H1 (cell line): Measurements from ENCODE around the gene ADAMTS6. TPM values are rescaled to one million over a fixed set of nuclear protein-coding genes. Genes with fewer than 3 reads are reported as not detected.

Source experiments
- CTCF ChIA-PET: fragments of 300-600 bp; sonication (Branson Sonifier 250); formaldehyde crosslinking; loops from one replicate; lab custom pipeline; 2021; ENCODE audit not compliant: partially characterized antibody; lab: Charles Lee
- POLR2A ChIA-PET: fragments of 300-600 bp; sonication (Branson Sonifier 250); formaldehyde crosslinking; loops from one replicate; lab custom pipeline; 2021; ENCODE audit warnings: inconsistent platforms; ENCODE audit not compliant: partially characterized antibody; lab: Charles Lee
- DNase-seq, 2 experiments: peaks; one replicate each; pipeline versions ENCODE4 v3.0.0 to v3.0.0-alpha.2; 2010 to 2022; ENCODE audit warnings: low spot score in 2 of 2, low read depth in 1 of 2, mixed read lengths in 1 of 2
- FAIRE-seq: peaks from 2 replicates; lab custom pipeline; 2011; peaks lifted over from hg19 to GRCh38; lab: Jason Lieb, UNC
- H2AFZ ChIP-seq: 2 replicates; pipeline ENCODE4 v1.8.1; 2012; ENCODE audit warnings: low read length, inconsistent platforms
- H2AK5ac ChIP-seq: 2 replicates; pipeline ENCODE4 v1.6.1; 2013; ENCODE audit warnings: low read depth, low read length
- H2BK120ac ChIP-seq: replicated peaks from 2 replicates; pipeline ENCODE3; 2013; ENCODE audit warnings: low read depth, low read length, inconsistent platforms
- H2BK12ac ChIP-seq: 2 replicates; pipeline ENCODE4 v1.6.1; 2013; ENCODE audit warnings: low read depth, low read length
- H2BK15ac ChIP-seq: 2 replicates; pipeline ENCODE4 v1.6.1; 2013; ENCODE audit warnings: low read length
- H2BK20ac ChIP-seq: 2 replicates; pipeline ENCODE4 v1.6.1; 2013; ENCODE audit warnings: low read length
- H2BK5ac ChIP-seq: 2 replicates; pipeline ENCODE4 v1.6.1; 2013; ENCODE audit warnings: low read depth, low read length
- H3K14ac ChIP-seq: 2 replicates; pipeline ENCODE4 v1.6.1; 2013; ENCODE audit warnings: inconsistent platforms; ENCODE audit not compliant: insufficient read length
- H3K18ac ChIP-seq: 2 replicates; pipeline ENCODE4 v1.6.1; 2013; ENCODE audit warnings: low read length; ENCODE audit errors: extremely low read depth
- H3K23ac ChIP-seq: 2 replicates; pipeline ENCODE4 v1.6.1; 2013; ENCODE audit warnings: inconsistent platforms; ENCODE audit not compliant: insufficient read length
- H3K23me2 ChIP-seq: 2 replicates; pipeline ENCODE4 v1.6.1; 2013; ENCODE audit warnings: low read depth, low read length
- H3K27ac ChIP-seq: 2 replicates; pipeline ENCODE4 v1.6.1; 2011; ENCODE audit warnings: low read depth, low read length, inconsistent platforms
- H3K27me3 ChIP-seq, 4 experiments: replicated peaks in 1 of 4; 1 replicate in 1 of 4; 2 replicates in 3 of 4; pipeline versions ENCODE4 v1.6.1 to v1.8.1; 2011 to 2013; ENCODE audit warnings: low read length in 3 of 4, mild to moderate bottlenecking in 3 of 4, inconsistent platforms in 2 of 4, mixed read lengths in 2 of 4, moderate library complexity in 1 of 4; ENCODE audit not compliant: control insufficient read depth in 3 of 4, insufficient read depth in 3 of 4; ENCODE audit errors: extremely low read depth in 1 of 4
- H3K36me3 ChIP-seq, 4 experiments: 2 replicates each; pipeline versions ENCODE4 v1.6.1 to v1.8.1; 2011 to 2013; ENCODE audit warnings: mild to moderate bottlenecking in 4 of 4, low read length in 3 of 4, moderate library complexity in 2 of 4, control low read depth in 1 of 4, inconsistent platforms in 1 of 4; ENCODE audit not compliant: insufficient read depth in 4 of 4, control insufficient read depth in 2 of 4
- H3K4ac ChIP-seq: replicated peaks from 2 replicates; pipeline ENCODE3; 2013; ENCODE audit warnings: low read length, low read depth, mixed read lengths, inconsistent platforms; ENCODE audit not compliant: insufficient read length
- H3K4me1 ChIP-seq, 4 experiments: replicated peaks in 1 of 4; 1 replicate in 1 of 4; 2 replicates in 3 of 4; pipeline versions ENCODE4 v1.6.1 to v1.8.1; 2011 to 2013; ENCODE audit warnings: low read length in 3 of 4, inconsistent platforms in 2 of 4, mixed read lengths in 1 of 4; ENCODE audit not compliant: insufficient read depth in 4 of 4, control insufficient read depth in 3 of 4
- H3K4me2 ChIP-seq, 2 experiments: 2 replicates each; pipeline versions ENCODE4 v1.6.1 to v1.8.1; 2011 to 2013; ENCODE audit warnings: low read depth in 2 of 2, low read length in 2 of 2, control low read depth in 1 of 2, inconsistent platforms in 1 of 2, mild to moderate bottlenecking in 1 of 2; ENCODE audit not compliant: insufficient read depth in 1 of 2
- H3K4me3 ChIP-seq, 4 experiments: fragments of 200-600, 300-600 bp in 1 of 4; sonication (generic), shearing (Covaris generic), sonication (Bioruptor Twin) in 1 of 4; 2 replicates each; pipeline versions ENCODE4 v1.5.1 to v1.8.1; 2011 to 2016; ENCODE audit warnings: low read length in 4 of 4, low read depth in 3 of 4, control low read depth in 2 of 4, inconsistent platforms in 2 of 4, mild to moderate bottlenecking in 2 of 4, mixed read lengths in 1 of 4, moderate library complexity in 1 of 4; ENCODE audit not compliant: insufficient read depth in 2 of 4; ENCODE audit errors: extremely low read depth in 1 of 4
- H3K56ac ChIP-seq: replicated peaks from 2 replicates; pipeline ENCODE3; 2013; ENCODE audit warnings: low read depth, mild to moderate bottlenecking, mixed read lengths, low read length, inconsistent platforms; ENCODE audit not compliant: insufficient read length
- H3K79me1 ChIP-seq: 2 replicates; pipeline ENCODE4 v1.6.1; 2013; ENCODE audit warnings: low read depth, low read length, control low read depth
- H3K79me2 ChIP-seq, 2 experiments: 2 replicates each; pipeline versions ENCODE4 v1.6.1 to v1.8.1; 2012 to 2013; ENCODE audit warnings: low read length in 2 of 2, mild to moderate bottlenecking in 2 of 2, inconsistent platforms in 1 of 2; ENCODE audit not compliant: insufficient read depth in 2 of 2, control insufficient read depth in 1 of 2
- H3K9ac ChIP-seq, 4 experiments: replicated peaks in 1 of 4; 1 replicate in 1 of 4; 2 replicates in 3 of 4; pipeline versions ENCODE4 v1.6.1 to v1.8.1; 2011 to 2013; ENCODE audit warnings: low read depth in 3 of 4, low read length in 3 of 4, control low read depth in 2 of 4, mild to moderate bottlenecking in 2 of 4, moderate library complexity in 2 of 4, inconsistent platforms in 1 of 4; ENCODE audit errors: extremely low read depth in 1 of 4
- H3K9me3 ChIP-seq, 2 experiments: 2 replicates each; pipeline versions ENCODE4 v1.6.1 to v1.8.1; 2012 to 2013; ENCODE audit warnings: mild to moderate bottlenecking in 2 of 2, moderate library complexity in 2 of 2, control low read depth in 1 of 2, inconsistent platforms in 1 of 2, low read depth in 1 of 2, low read length in 1 of 2, mixed read lengths in 1 of 2; ENCODE audit not compliant: insufficient read depth in 2 of 2
- H4K20me1 ChIP-seq, 2 experiments: replicated peaks in 1 of 2; 2 replicates each; pipeline versions ENCODE3 to v1.8.1; 2011 to 2013; ENCODE audit warnings: inconsistent platforms in 2 of 2, low read length in 2 of 2, mild to moderate bottlenecking in 1 of 2; ENCODE audit not compliant: insufficient read depth in 2 of 2, control insufficient read depth in 1 of 2
- H4K5ac ChIP-seq: 2 replicates; pipeline ENCODE4 v1.6.1; 2013; ENCODE audit warnings: low read length, low read depth, mixed read lengths, inconsistent platforms; ENCODE audit not compliant: insufficient read length
- H4K8ac ChIP-seq: 2 replicates; pipeline ENCODE4 v1.8.0; 2013; ENCODE audit warnings: mild to moderate bottlenecking, moderate library complexity, low read length, inconsistent platforms; ENCODE audit not compliant: insufficient read depth; ENCODE audit errors: extremely low read depth
- H4K91ac ChIP-seq: replicated peaks from 2 replicates; pipeline ENCODE3; 2013; ENCODE audit warnings: low read length, mixed read lengths, inconsistent platforms; ENCODE audit not compliant: insufficient read length
- CBX8 ChIP-seq: fragments of 300-800, 300-1000 bp; sonication (generic); IDR thresholded peaks from 2 replicates; pipeline ENCODE4 v1.7.1; 2016; ENCODE audit warnings: low read depth, low read length, borderline replicate concordance
- CTBP2 ChIP-seq: IDR thresholded peaks from 2 replicates; pipeline ENCODE4 v1.7.0; 2011; ENCODE audit warnings: borderline replicate concordance, mild to moderate bottlenecking, moderate library complexity, mixed read lengths, low read length; ENCODE audit not compliant: insufficient read depth, insufficient read length
- EP300 ChIP-seq, 2 experiments: IDR thresholded peaks; 1 replicate in 1 of 2; 2 replicates in 1 of 2; pipeline ENCODE4 v1.6.1; 2011 to 2012; ENCODE audit warnings: low read depth in 2 of 2, low read length in 2 of 2, mild to moderate bottlenecking in 2 of 2, borderline replicate concordance in 1 of 2, inconsistent platforms in 1 of 2, moderate library complexity in 1 of 2
- FOSL1 ChIP-seq: IDR thresholded peaks from 2 replicates; pipeline ENCODE4 v1.6.1; 2011; ENCODE audit warnings: mild to moderate bottlenecking, low read depth, low read length, moderate library complexity; ENCODE audit not compliant: insufficient read depth
- GABPA ChIP-seq: IDR thresholded peaks from 2 replicates; pipeline ENCODE4 v1.6.1; 2011; ENCODE audit warnings: mild to moderate bottlenecking, low read length, moderate library complexity, borderline replicate concordance; ENCODE audit not compliant: insufficient read depth
- NRF1 ChIP-seq: IDR thresholded peaks from 2 replicates; pipeline ENCODE4 v1.6.1; 2011; ENCODE audit warnings: mild to moderate bottlenecking, low read depth, low read length, improper control_type of control experiment
- RAD21 ChIP-seq, 2 experiments: IDR thresholded peaks in 1 of 2; conservative IDR thresholded peaks in 1 of 2; 2 replicates each; pipeline ENCODE4 v1.6.1; 2011; ENCODE audit warnings: low read depth in 2 of 2, low read length in 2 of 2, improper control_type of control experiment in 1 of 2, inconsistent platforms in 1 of 2, mild to moderate bottlenecking in 1 of 2, moderate library complexity in 1 of 2
- RXRA ChIP-seq: IDR thresholded peaks from 2 replicates; pipeline ENCODE4 v1.6.1; 2011; ENCODE audit warnings: low read depth, mild to moderate bottlenecking, low read length, moderate library complexity; ENCODE audit not compliant: insufficient read depth
- SP1 ChIP-seq: IDR thresholded peaks from 2 replicates; pipeline ENCODE4 v1.6.1; 2011; ENCODE audit warnings: low read depth, low read length
- TAF1 ChIP-seq: IDR thresholded peaks from 2 replicates; pipeline ENCODE4 v1.6.1; 2011; ENCODE audit warnings: mild to moderate bottlenecking, low read depth, low read length
- TEAD4 ChIP-seq: IDR thresholded peaks from 2 replicates; pipeline ENCODE4 v1.6.1; 2012; ENCODE audit warnings: low read depth, low read length, inconsistent platforms, mixed read lengths
- USF2 ChIP-seq: IDR thresholded peaks from 2 replicates; pipeline ENCODE4 v1.6.1; 2011; ENCODE audit warnings: low read length, improper control_type of control experiment
- WGBS, 2 experiments: shearing (Covaris generic) in 1 of 2; methylation state at CpG; one replicate each; pipeline versions ENCODE4 v1.1.6 to v1.1.7; 2013 to 2015; ENCODE audit warnings: low lambda C conversion rate in 2 of 2, mixed read lengths in 2 of 2, inconsistent platforms in 1 of 2, low coverage in 1 of 2, missing lambda C conversion rate in 1 of 2; ENCODE audit not compliant: insufficient replicate concordance in 2 of 2, insufficient coverage in 1 of 2, insufficient read length in 1 of 2; ENCODE audit errors: extremely low coverage in 1 of 2, missing lambda C conversion rate in 1 of 2; 5-methylcytosine and 5-hydroxymethylcytosine counted together
- polyA plus RNA-seq, 7 experiments: library from polyadenylated mRNA; depleted of rRNA in 3 of 7; stranded (reverse) in 5 of 7; unstranded in 2 of 7; fragments of >200 nt in 5 of 7; fragments of 200-250 nt in 2 of 7; gene quantifications; 1 replicate in 5 of 7; 2 replicates in 1 of 7; 4 replicates in 1 of 7; pipeline versions ENCODE4 v1.2.1 to v1.2.3, GENCODE V29; 2011 to 2013; ENCODE audit warnings: missing spikeins in 2 of 7, mixed read lengths in 2 of 7
- total RNA-seq: library from RNA; stranded (reverse); fragmentation: NEBNext Ultra II Directional; extraction: Animal tissue kit (Norgen Biotek cat#: 25700); gene quantifications from 2 replicates; pipeline ENCODE4 v1.2.1, GENCODE V29; 2021

ADAMTS6 gene
- total and polyA plus RNA-seq, 2 of the 8 experiments (the other 6 are each of a cell fraction or from before 2014, with no cell fraction given) = 0.74 to 2.4 TPM

- Histone ChIP-seq H2BK20ac (no peak overlapping the region), H4K5ac (no peak overlapping the region), H3K4me1 (peaks cover 4 to 6% (median 5%) of the 10 kb centered on the region in 4 experiments; a peak in 6 of 7 replicates), H4K91ac (no peak overlapping the region), H3K27me3 (no peaks in the 10 kb centered on the region), H3K36me3 (no peaks in the 10 kb centered on the region), H3K4me3 (no peak overlapping the region), H3K18ac (no peak overlapping the region), H3K23me2 (no peaks in the 10 kb centered on the region), H4K20me1 (no peaks in the 10 kb centered on the region), H3K79me1 (no peaks in the 10 kb centered on the region), H3K9me3 (no peaks in the 10 kb centered on the region), H2BK12ac (no peak overlapping the region), H3K79me2 (no peaks in the 10 kb centered on the region), H3K4me2 (no peak overlapping the region), H2AFZ (no peak overlapping the region), H3K4ac (no peak overlapping the region), H2BK15ac (no peak overlapping the region), H4K8ac (no peak overlapping the region), H3K9ac (no peak overlapping the region), H2AK5ac (no peak overlapping the region), H3K56ac (no peak overlapping the region), H3K23ac (no peak overlapping the region), H2BK5ac (no peak overlapping the region), H2BK120ac (no peak overlapping the region), H3K27ac (no peak overlapping the region), H3K14ac (no peak overlapping the region)
- FAIRE-seq = no peak
- DNase-seq = no peak
- POLR2A ChIA-PET = no interaction called here
- CTCF ChIA-PET = interaction anchor here (0.7 to 6.8 kb wide), 5 partner anchors 10 to 379 kb away, joined by 3 to 63 read pairs (median 3); partner anchors contain the start of gene ADAMTS6
- WGBS, 2 experiments = 92% methylated on average over 4 of the region's 4 CpGs; no CpG with 5 or more reads in 1 of the 2 experiments
- TF ChIP-seq CBX8 (no peak), RXRA (no peak), TEAD4 (no peak), FOSL1 (no peak), SP1 (no peak), CTBP2 (no peak), USF2 (no peak), TAF1 (no peak), EP300 (IDR thresholded peaks at IDR 0.05; ENCODE audit: borderline replicate concordance in 1 of 2, low read depth in 2 of 2, low read length in 2 of 2) (no peak), NRF1 (no peak), GABPA (no peak), RAD21 (IDR thresholded peaks at IDR 0.05 in 1 of 2, conservative IDR thresholded peaks at IDR 0.05 in 1 of 2; ENCODE audit: low read depth in 2 of 2, low read length in 2 of 2) (no peak)
Observed at GRCh38 chr5:65105301-65105700, 376.4 kb downstream of the ADAMTS6 start.
